ENCODE results near the gene FAM149B1.

GRCh38 chr10:73159038-73159648, 8.8 kb upstream of the FAM149B1 start:
- no peak for TF ChIP-seq EP300 (IDR thresholded peaks at IDR 0.05; ENCODE audit: low read depth in 2 of 2, low read length in 2 of 2)
- TF ChIP-seq EP300 (CRISPR knock-in tag; IDR thresholded peaks at IDR 0.05; ENCODE audit: borderline replicate concordance), result no peak
- TF ChIP-seq HDAC6 (IDR thresholded peaks at IDR 0.05; ENCODE audit: low read depth, low read length), result no peak
- TF ChIP-seq POGZ (CRISPR knock-in tag; IDR thresholded peaks at IDR 0.05), result no peak
- no peak for TF ChIP-seq NCOA1 (CRISPR knock-in tag; IDR thresholded peaks at IDR 0.05)

All from HepG2 (cell line).